A172 (cell line): ENCODE measurements around the gene LDAH. TPM values are rescaled to one million over a fixed set of nuclear protein-coding genes. Genes with fewer than 3 reads are reported as not detected.

Source experiments
- DNase-seq: peaks from one replicate; pipeline ENCODE4 v3.0.0-alpha.2; 2015; ENCODE audit warnings: low spot score
- total RNA-seq: library from RNA; depleted of rRNA; stranded (reverse); fragments of >200 nt; shearing (Covaris generic); gene quantifications from 2 replicates; pipeline ENCODE4 v1.2.3, GENCODE V29; 2014

Gene LDAH
- total RNA-seq, 1 experiment from 2014 or later, result 25.0 TPM

DNA sequence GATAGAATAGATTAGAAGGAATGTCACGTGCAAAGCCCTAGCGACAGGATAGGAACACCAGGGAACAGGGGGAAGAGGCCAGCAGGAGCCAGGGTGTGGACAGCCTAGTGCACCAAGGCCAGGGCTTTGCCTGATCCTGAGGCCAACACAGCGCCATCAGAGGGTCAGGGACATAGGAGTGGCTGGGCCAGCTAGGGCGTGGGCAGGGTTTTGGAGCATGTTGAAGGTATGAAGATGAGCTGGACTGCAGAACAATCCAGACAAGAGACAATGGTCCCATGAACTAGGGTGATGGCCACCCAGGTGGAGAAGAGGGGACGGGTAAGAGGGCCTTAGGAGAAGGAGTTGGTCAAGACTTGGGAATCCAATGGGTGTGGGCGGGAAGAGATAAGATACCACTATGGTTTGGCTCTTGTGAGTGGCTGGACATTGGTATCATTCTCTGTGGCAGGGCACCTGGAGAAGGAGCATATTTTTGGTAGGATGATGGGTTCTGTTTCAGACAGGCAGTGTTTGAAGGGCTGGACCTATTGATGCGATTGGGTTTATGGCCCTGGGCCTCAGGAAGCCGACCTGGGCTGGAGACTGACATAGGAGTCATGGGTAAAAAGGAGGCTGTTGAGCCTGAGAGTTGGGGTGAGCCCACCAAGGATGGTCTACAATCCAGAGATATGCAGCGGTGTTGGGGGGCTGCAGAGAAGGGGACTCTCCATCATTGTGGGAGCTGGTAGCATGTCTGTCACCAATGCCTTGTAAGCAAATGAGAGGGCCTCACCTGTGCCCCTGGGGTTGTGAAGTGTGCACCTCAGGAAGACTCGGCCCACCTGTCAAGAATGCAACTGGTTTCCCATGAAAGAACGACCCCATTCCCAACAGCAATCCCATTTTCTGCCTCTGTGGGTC is 170.0 kb downstream of the LDAH start:
- no peak for DNase-seq

DNA sequence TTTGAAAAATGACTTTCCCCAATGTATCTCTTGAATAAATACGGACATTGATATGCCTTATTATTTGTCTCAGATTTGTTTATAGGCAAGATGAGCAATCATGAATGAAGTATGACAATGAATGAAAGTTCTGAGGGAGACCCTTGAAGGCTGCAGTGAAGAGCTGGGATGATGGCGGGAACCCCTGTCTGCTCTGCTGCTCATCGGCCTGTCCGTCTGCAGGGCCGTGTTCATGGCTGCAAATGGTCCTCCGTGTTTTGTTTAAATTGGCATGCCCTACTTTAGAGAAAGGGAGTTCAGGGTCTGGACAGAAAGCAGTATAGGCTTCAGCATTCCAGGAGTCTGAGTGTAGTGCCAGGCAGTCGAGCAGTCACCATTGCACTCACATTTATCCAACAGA is 170.8 kb downstream of the LDAH start:
- no peak for DNase-seq

DNA sequence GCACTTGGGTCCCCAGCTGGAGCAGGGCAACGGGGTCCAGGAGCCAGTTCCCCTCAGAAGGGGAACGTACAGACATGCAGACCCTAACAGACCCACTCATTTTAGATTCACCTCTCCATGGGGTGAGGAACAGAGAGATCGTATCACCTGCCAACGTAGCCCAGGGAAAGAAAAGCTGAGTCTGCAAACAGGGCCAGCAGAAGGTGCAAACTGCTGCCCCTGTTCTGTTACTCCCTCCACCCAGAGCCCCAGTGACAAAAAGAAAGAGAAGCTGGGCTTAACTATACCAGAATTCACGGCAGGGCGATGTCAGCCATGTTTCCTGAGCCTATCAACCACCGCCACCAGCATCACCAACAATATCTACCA is 171.2 kb downstream of the LDAH start:
- DNase-seq, result no peak

DNA sequence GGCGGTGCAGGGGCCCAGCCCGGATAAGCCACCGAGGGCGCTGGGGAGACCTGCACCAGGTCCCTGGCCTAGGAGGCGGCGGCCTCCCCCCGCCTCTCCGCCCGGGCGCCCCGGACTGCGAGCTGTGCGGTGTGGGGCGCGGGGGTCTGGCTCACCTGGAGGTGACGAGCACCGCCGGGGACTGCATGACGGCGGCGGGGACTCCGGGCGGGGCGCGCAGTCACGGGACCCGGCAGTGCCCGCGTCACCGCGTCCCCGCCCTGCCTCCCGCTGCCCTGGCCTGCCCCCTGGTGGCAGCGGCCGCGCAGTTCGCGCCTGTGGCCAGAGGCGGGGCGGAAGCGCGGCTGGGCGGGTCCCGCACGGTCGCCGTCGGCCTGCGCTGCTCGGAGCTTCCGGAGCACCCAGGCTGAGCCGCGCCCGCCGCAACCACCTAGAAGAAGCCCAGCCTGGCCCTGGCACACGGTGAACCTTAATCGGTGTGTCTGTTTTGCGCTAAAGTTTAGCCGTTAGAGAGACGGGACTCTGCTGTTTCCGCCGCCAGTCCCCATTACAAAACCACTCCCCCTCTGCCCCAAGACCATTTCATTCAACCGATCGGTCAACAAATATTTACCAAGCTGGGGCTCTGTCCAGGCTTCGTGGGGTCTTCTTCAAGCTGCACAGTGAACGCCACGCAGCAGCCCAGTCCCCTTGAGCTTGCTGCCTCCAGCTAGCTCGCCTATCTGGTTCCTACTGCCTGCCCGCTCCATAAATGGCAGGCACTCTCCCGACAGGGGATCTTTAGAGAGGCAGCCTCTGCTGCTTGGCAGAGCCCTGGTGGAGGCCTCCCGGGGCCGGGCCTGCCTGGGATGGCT is 171.8 kb downstream of the LDAH start, which contains the start of gene HS1BP3:
Gene HS1BP3, minus strand, starts transcription at position 222 of the 854 bp plus-strand sequence. Its CDS starts 35 bp downstream, at position 187.
- DNase-seq, result peak; percentile 61

DNA sequence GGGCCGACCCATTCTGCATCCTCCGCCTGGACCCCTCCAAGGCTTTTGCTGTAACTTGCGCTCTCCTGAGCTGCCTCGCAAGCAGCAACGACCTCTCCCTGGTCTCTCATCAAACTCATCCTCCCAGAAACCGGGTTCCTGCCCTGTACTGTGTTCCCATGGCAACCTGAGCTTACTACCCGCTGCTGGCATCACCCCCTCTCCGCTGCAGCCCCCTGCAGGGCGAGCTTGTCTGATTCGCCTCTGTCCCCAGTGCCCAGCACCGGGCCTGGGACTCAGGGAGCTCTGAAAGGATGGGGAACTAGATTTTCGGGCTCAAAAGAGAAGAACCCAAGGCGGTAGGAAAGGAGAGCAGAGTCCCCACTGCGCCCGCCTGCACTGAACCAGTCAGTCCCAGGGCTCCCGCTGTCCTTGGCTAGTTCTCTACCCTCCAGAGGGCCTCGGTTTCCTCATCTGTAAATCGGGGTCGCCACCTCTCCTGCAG is 172.5 kb downstream of the LDAH start:
- DNase-seq, result peak; percentile 33

DNA sequence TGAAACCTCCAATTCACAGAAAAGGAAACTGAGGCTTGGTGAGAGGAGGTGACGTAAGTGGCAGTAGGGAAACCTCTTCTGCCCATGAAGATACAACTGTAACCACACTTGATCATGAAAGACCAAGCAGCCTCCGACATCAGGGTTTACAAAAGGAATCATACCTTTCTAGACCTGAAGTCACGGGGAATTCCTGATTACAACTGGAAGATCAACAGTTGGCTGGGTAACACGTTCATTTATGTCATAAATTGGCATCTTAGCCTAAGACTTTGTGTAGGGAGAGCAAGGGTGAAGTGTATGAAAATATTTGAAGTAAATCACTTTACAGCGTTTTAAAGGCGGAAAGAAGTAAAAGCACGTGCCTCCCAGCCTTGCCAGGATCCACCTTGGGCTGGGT is 172.9 kb downstream of the LDAH start:
- no peak for DNase-seq

DNA sequence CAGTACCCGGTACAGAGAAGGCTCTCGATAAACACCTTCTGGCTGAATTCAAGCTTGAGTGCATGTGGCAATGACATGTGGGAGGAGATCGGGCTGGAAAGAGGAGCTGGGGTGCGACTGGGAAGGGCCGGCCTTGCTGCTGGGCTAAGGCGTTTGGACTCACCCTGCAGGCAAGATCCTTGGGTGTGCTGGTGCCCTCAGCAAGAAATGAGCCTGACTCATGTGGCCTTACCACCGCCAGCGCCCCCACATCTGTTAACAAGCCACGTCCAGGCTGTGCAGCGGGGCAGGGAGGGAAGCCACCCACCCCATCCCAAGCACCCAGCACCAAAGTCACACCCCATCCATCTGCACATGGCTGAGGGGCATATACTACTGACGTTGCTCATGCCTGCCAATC is 173.3 kb downstream of the LDAH start:
- DNase-seq, result no peak

DNA sequence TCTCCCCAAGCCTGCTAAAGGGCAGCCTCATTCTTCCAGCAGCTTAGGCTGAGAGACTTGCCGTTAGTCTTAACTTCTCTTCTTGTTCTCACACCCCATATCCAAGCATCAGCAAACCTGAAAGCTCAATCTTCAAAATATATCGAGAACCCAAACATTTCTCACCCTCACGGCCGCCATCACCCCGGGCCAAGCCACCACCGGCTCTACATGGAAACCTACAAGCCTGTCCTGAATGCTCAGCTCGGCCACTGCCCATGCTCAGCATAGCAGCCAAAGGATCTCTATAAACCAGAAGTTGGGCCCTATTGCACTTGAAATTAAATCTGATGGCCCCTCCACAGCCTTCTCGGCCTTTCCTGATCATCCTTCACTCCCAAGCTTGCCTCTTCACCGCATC is 174.1 kb downstream of the LDAH start:
- no peak for DNase-seq

DNA sequence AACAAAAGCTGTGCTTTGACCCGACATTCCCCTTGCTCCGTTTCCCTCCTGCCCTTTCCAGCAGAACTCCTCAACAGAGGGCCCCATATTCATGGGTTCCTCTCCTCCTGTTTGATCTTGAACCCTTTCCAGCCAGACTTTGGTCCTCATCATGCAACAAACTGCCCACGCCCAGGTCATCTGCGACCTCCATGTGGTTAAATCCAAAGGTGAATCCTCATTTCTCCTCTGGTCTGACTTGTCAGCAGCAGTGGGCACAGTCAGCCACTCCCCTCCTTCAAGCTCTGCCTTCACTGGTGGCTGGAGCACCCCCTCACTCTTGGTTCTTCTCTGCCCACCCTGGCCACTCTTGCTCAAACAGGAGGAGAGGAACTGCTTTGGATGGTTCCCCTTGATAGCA is 174.7 kb downstream of the LDAH start:
- DNase-seq, result no peak

DNA sequence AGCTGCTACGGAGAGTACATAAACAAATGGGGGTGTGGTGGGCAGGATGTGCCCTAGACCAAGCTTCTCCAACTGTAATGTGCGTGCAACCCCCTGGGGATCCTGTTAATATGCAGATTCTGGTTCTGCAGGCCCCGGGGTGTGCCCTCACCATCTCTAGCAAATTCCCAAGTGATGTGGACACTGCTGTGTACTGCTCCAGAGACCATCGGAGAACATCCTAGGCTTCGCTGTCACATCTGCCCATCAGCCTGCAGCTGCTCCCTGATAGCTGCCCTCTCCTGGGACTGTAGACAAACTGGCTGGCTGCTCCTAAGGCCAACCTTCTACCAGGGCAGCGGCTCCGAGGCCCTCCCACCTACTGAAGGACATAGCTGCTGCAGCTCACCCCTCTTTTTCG is 175.2 kb downstream of the LDAH start:
- no peak for DNase-seq

DNA sequence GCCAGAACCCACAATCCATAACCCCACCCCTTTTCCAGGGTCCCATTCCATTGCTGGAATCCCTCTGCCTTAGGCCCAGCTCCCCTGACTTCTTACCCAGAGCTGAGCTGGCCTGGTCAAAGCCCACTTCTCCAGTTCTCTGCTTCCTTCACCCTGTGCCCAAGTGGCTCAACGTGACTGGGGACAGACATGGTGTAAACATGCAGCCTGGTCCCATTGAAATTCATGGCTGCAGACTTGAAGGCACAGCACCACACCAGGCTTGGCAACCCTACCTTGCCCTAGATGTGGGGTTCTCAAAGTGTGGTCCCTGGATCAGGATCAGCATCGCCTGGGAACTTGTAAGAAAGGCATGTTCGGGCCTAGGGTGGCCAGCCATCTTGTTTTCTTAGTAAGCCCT is 175.7 kb downstream of the LDAH start:
- no peak for DNase-seq

DNA sequence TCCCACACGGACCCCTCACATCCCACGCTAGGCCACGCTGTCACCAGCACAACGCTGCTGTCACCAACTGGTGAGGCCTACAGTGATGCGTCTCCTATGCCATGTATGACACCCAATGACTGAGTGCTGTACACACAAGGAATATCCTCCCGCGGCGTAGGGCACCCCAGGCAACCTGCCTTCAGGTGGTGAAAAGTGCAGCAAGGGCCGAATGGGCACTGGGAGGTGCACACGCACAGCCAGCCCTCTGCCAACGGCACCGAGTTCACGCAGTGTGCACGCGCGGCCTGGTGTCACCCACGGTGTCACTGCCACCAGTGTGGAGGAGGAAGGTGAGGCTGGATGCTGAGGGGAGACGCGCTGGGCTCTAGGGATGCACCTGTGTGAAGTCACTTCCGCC is 176.5 kb downstream of the LDAH start:
- no peak for DNase-seq

DNA sequence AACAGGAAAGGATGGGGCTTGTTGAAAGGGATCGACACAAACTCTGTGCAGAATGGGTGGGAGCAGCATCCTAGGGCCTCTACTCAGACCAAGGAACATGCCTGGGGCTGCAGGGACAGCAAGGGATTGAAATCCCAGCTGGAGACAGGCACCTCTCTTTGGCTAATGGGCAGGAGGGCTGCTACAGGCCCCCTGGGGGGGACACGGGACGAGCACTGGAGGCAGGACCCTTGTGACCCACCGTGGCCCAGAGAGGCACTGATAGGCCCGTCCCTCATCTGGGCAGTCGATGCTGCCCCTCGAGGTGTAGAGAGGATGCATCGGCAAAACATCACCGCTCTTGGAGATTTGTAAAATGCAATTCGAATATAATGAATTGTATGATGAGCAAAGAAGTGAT is 177.1 kb downstream of the LDAH start:
- no peak for DNase-seq

DNA sequence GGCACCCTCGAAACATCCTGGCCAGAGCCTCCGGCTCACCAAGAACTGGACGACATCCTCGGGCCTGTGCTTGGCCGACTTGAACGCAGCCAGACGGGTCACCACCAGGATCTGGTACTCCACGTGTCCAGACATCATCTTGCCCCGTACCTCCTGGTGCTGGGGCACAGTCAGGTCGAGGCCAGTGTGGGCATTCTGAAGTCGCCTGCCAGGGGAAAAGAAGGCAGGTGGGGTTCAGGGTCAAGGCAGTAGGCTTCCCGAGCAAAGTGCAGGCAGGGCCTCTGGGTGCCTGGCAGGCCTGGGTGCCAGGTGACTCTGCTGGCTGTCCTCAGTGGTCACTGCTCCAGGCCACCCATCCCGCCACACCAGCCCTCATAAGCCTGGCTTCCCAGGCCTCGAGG is 177.6 kb downstream of the LDAH start:
- no peak for DNase-seq

DNA sequence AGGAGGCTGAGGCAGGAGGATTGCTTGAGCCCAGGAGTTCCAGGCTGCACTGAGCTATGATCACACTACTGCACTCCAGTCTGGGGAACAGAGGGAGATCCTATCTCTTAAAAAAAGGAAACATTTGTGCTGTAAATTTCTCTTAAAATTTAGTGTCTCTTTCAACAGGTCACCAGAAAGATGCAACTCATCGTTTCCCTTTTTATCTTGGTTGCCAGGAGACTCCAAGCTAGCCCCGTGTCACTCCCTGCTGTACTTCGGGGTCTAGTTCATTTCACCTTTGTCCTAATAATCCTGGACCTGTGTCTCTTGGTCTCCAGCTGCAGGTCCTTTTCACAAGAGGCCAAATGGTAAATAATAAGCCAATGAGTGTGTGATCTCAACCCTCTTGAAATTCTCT is 179.1 kb downstream of the LDAH start:
- DNase-seq, result no peak

DNA sequence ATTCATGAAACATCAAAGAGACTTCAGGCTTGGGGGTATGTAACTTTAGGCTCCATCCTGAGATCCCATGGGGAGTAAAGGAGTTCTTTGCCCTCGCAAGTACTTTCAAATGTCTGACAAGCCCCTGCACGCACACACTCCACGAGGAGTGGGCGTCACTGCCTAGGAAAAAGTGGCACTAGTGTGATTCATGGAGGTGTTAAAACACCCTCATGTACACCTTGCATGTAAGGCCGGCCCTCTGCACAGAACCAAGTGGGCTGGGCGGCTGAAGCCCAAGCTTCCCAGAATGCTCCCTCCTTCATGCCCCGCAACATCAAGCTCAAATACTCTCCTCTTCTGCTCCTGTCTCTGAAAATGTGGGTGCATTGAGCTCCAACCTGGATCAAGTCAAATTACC is 179.8 kb downstream of the LDAH start:
- no peak for DNase-seq

DNA sequence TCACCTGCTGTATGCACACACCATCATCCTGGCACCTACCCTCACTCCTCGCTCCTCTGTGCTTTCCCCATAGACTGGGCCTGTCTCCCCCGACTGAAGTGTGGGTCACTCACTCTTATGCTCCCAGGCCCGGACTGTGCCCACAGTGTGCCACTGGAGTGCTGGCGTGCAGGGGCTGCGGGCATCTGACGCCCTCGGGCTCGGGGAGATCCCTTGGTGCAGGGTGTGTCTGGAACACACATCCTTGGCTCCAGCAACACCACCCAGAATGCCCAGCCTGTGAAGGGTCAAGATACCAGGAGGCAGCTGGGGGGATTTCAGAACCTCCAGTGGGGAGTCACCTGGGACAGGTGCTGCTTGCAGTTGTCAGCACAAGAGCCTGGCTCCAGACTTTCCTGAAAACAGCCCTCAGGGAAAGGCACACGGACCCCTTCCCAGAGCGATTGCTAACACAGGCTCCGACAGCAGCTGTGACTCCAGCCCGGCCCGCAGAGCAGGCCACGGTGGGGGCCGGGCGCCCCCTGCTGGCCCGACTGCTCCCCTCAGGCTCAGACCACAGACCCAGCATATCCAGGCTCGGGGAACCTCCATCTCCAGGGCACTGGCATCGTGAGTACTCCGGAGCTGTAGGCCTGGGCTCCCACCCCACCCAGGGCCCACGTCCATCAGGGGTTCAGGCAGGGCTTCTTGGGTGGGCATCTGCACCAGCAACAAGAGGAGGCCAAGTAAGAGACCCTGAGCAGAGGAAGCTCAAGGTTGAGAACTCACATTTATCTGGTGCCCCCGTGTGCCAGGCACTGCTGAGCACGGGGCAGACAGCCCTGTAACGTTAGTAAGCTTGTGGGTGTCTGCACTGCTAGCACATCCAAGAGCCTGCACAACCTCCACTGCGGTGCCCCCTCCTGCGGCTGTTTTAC is 180.6 kb downstream of the LDAH start:
- peak; percentile 40 for DNase-seq

DNA sequence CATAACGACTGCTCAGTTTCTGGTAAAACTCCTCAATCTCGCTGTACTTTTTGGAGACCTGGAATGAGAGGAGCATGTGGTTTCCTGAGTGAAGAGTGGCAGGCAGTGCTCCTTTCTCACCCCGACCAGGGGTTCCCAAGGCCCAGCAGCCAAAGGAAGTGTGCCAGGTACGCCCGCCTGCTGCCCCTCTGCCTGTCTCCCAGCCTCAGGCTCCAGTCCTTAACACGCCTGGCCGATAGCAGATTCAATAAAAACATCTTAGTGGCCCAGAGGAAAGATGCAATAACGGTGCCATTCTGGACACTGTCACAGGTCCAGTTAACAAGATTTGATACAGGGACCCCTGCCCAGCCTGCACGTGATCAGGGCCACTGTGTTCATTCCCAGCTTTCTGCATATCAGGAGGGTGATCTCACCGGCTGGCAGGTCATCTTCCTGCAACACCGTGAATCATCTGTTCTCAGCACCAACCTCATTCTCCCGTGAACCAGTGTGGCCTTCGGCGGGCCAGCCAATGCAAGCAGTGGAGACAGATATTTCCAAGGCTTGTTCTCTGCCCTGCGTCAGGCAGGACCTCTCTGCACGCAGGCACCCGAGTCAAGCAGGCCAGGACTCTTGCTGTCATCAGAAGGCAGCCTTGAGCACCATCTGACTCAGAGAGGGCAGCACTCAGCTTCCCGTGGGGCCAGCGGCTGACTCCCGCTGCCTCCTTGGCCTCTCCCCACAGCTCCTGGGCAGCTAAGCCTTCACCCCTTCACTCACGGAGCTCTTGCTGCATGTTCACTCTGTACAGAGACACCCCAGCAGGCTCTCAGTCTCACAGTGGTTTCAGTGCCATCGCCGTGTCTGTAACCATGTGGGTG is 181.5 kb downstream of the LDAH start:
- DNase-seq, result peak; percentile 39

DNA sequence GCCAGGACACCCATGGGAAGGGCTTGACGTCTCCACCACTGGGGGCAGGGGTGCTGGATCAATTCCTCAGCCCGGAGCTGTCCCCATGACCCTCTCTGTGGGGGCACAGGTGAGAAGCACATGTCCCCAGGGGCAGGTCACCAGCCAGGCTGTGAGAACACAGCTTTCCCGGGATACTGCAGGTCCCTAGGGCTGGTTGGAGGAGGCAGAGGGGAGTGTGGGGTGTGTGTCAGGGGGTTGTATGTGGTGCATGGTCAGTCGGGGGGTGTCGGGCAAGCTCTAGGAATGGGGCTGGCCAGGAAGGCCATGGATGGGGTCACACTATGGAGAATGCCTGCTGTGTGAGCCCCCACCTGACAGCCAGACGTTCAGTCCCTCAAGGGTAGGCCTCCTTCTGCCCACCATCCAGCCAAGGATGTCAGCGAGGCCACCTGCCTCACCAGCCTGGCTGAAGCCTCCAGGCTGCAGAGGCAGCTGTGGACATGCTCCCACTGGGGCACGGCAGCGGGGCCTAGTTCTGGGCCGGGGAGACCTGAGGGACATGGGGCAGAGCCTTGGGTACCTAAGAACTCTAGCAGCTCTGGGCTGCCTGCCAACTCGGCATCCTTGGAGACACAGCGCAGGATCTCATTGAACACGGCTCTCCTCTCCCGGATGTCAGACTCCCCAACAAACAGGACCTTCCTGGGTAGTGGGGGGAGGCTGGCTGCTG is 182.3 kb downstream of the LDAH start:
- DNase-seq, result no peak
